HepG2 (cell line): ENCODE data around the gene MAFF. TPM values are rescaled to one million over a fixed set of nuclear protein-coding genes. Genes with fewer than 3 reads are reported as not detected.

Source experiments
- CREM ChIP-seq, 2 experiments: sonication (generic) in 1 of 2; formaldehyde crosslinking in 1 of 2; IDR thresholded peaks; 2 replicates each; pipeline versions ENCODE4 v1.4.0 to v1.6.1; 2016 to 2020; ENCODE audit warnings: antibody characterized with exemption in 1 of 2, mild to moderate bottlenecking in 1 of 2, missing genetic modification reagents in 1 of 2
- FOSL1 ChIP-seq: sonication (generic); formaldehyde crosslinking; IDR thresholded peaks from 2 replicates; pipeline ENCODE4 v1.9.0; 2021; ENCODE audit warnings: missing genetic modification reagents, borderline replicate concordance
- SOX13 ChIP-seq, 3 experiments: fragments of 450-650 bp in 1 of 3; sonication (generic) in 1 of 3; formaldehyde crosslinking in 1 of 3; IDR thresholded peaks in 2 of 3; conservative IDR thresholded peaks in 1 of 3; 2 replicates each; pipeline versions ENCODE4 v1.5.0 to v1.6.1; 2016 to 2020; ENCODE audit warnings: antibody characterized with exemption in 1 of 3, mild to moderate bottlenecking in 1 of 3, missing compliant biosample characterization in 1 of 3, missing genetic modification reagents in 1 of 3, moderate library complexity in 1 of 3
- SP1 ChIP-seq, 2 experiments: fragments of 450-650 bp in 1 of 2; sonication (generic) in 1 of 2; formaldehyde crosslinking in 1 of 2; IDR thresholded peaks; 2 replicates each; pipeline versions ENCODE4 v1.4.0 to v1.6.1; 2016 to 2020; ENCODE audit warnings: missing genetic modification reagents in 1 of 2
- ZMYM4 ChIP-seq: sonication (generic); formaldehyde crosslinking; IDR thresholded peaks from 2 replicates; pipeline ENCODE4 v1.8.1; 2023; ENCODE audit warnings: mild to moderate bottlenecking, missing genetic modification reagents
- ZNF556 ChIP-seq: sonication (generic); formaldehyde crosslinking; IDR thresholded peaks from 2 replicates; pipeline ENCODE4 v1.4.0; 2020; ENCODE audit warnings: mild to moderate bottlenecking, missing genetic modification reagents, borderline replicate concordance
- ZNF816 ChIP-seq: sonication (generic); formaldehyde crosslinking; IDR thresholded peaks from 2 replicates; pipeline ENCODE4 v1.8.0; 2022; ENCODE audit warnings: missing genetic modification reagents, mild to moderate bottlenecking, borderline replicate concordance
- ZSCAN12 ChIP-seq: sonication (generic); formaldehyde crosslinking; IDR thresholded peaks from 2 replicates; pipeline ENCODE4 v1.9.0; 2021; ENCODE audit warnings: mild to moderate bottlenecking, missing genetic modification reagents
- polyA plus RNA-seq, 8 experiments: library from polyadenylated mRNA; depleted of rRNA in 3 of 8; stranded (reverse) in 7 of 8; unstranded in 1 of 8; fragments of >200 nt; fragmentation: Illumina TruSeq in 4 of 8; extraction: Trizol in 4 of 8; gene quantifications; 2 replicates each; pipeline versions ENCODE4 v1.2.1 to v1.2.3, GENCODE V29; 2011 to 2016; ENCODE audit warnings: low read depth in 4 of 8, missing spikeins in 1 of 8, mixed read lengths in 1 of 8; ENCODE audit not compliant: insufficient read depth in 1 of 8
- total RNA-seq, 5 experiments: library from RNA; depleted of rRNA; stranded (reverse); fragments of >200 nt; fragmentation: Illumina TruSeq; extraction: Trizol; gene quantifications; 2 replicates each; pipeline ENCODE4 v1.2.3, GENCODE V29; 2016; ENCODE audit warnings: low read depth in 1 of 5
- TF ChIP-seq, protein P1 (sequence below): sonication (generic); formaldehyde crosslinking; IDR thresholded peaks from 2 replicates; pipeline ENCODE4 v1.4.0; 2020; ENCODE audit warnings: missing genetic modification reagents, borderline replicate concordance
- TF ChIP-seq, protein P2 (sequence below), 2 experiments: fragments of 450-650 bp in 1 of 2; sonication (generic) in 1 of 2; formaldehyde crosslinking in 1 of 2; IDR thresholded peaks; 2 replicates each; pipeline versions ENCODE4 v1.6.1 to v1.8.0; 2016 to 2022; ENCODE audit warnings: antibody characterized with exemption in 1 of 2, mild to moderate bottlenecking in 1 of 2, missing genetic modification reagents in 1 of 2
- TF ChIP-seq, protein P3 (sequence below): sonication (generic); formaldehyde crosslinking; IDR thresholded peaks from 2 replicates; pipeline ENCODE4 v1.8.0; 2022; ENCODE audit warnings: missing genetic modification reagents, mild to moderate bottlenecking, inconsistent platforms, borderline replicate concordance

MAFF gene
- total and polyA plus RNA-seq, 2 of the 13 experiments (the other 11 are each of a cell fraction or from before 2014, with no cell fraction given), result 5.4 to 14.3 TPM

DNA sequence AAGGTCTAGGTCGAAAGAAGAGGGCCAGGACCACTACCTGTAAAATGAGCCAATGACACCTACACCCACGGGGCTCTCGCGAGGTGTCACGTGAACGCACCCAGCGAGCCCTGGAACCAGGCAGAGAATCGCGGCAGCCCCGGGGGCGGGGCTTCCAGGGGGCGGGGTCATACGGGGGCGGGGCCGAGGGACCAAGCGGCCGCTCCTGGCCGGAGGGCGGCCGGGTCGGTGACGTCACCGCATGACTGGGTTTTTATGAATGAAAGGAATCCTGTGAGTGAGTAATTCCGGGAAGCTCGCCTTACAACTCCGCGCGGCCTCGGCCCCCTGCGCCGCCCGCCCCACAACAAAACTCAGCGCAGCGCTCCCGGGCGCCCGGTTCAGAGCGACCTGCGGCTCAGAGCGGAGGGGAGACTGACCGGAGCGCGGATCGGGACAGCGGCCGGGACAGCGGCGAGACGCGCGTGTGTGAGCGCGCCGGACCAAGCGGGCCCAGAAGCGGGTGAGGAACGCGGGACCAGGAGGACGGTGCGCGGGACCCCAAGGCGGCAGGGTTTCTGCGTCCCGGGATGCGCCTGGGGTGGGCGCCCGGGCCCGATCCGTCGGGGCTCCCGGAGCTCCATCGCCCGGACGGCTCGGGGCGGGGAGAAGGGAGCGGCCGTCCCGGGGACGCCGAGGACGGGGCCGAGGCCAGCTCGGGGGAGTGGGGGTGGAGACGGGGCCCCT, at the start of gene MAFF (continued):
- TF ChIP-seq SOX13 (IDR thresholded peaks at IDR 0.05) (no peak), SOX13 (CRISPR knock-in tag; conservative IDR thresholded peaks at IDR 0.05 in 1 of 2, IDR thresholded peaks at IDR 0.05 in 1 of 2) (peak in 1 of 2 experiments; percentile 46; a peak in 1 of 4 replicates), ZNF816 (CRISPR knock-in tag) (peak; percentile 27; the same call in 1 of the 2 replicates), ZNF556 (CRISPR knock-in tag) (peak; percentile 45; the same call in 1 of the 2 replicates), ZSCAN12 (0 out of 2 replicates have a peak, but pooled peaks have one; percentile 56), SP1 (IDR thresholded peaks at IDR 0.05) (no peak), SP1 (CRISPR knock-in tag; IDR thresholded peaks at IDR 0.05) (peak; percentile 47), FOSL1 (CRISPR knock-in tag) (peak; percentile 53; the same call in 1 of the 2 replicates), ZMYM4 (CRISPR knock-in tag) (peak; percentile 18; the same call in 1 of the 2 replicates), CREM (IDR thresholded peaks at IDR 0.05) (peak; percentile 51), CREM (CRISPR knock-in tag; IDR thresholded peaks at IDR 0.05) (no peak)
- TF ChIP-seq, protein P1, sequence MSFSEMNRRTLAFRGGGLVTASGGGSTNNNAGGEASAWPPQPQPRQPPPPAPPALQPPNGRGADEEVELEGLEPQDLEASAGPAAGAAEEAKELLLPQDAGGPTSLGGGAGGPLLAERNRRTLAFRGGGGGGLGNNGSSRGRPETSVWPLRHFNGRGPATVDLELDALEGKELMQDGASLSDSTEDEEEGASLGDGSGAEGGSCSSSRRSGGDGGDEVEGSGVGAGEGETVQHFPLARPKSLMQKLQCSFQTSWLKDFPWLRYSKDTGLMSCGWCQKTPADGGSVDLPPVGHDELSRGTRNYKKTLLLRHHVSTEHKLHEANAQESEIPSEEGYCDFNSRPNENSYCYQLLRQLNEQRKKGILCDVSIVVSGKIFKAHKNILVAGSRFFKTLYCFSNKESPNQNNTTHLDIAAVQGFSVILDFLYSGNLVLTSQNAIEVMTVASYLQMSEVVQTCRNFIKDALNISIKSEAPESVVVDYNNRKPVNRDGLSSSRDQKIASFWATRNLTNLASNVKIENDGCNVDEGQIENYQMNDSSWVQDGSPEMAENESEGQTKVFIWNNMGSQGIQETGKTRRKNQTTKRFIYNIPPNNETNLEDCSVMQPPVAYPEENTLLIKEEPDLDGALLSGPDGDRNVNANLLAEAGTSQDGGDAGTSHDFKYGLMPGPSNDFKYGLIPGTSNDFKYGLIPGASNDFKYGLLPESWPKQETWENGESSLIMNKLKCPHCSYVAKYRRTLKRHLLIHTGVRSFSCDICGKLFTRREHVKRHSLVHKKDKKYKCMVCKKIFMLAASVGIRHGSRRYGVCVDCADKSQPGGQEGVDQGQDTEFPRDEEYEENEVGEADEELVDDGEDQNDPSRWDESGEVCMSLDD, result peak; percentile 22; the same call in 1 of the 2 replicates
- TF ChIP-seq, protein P2, sequence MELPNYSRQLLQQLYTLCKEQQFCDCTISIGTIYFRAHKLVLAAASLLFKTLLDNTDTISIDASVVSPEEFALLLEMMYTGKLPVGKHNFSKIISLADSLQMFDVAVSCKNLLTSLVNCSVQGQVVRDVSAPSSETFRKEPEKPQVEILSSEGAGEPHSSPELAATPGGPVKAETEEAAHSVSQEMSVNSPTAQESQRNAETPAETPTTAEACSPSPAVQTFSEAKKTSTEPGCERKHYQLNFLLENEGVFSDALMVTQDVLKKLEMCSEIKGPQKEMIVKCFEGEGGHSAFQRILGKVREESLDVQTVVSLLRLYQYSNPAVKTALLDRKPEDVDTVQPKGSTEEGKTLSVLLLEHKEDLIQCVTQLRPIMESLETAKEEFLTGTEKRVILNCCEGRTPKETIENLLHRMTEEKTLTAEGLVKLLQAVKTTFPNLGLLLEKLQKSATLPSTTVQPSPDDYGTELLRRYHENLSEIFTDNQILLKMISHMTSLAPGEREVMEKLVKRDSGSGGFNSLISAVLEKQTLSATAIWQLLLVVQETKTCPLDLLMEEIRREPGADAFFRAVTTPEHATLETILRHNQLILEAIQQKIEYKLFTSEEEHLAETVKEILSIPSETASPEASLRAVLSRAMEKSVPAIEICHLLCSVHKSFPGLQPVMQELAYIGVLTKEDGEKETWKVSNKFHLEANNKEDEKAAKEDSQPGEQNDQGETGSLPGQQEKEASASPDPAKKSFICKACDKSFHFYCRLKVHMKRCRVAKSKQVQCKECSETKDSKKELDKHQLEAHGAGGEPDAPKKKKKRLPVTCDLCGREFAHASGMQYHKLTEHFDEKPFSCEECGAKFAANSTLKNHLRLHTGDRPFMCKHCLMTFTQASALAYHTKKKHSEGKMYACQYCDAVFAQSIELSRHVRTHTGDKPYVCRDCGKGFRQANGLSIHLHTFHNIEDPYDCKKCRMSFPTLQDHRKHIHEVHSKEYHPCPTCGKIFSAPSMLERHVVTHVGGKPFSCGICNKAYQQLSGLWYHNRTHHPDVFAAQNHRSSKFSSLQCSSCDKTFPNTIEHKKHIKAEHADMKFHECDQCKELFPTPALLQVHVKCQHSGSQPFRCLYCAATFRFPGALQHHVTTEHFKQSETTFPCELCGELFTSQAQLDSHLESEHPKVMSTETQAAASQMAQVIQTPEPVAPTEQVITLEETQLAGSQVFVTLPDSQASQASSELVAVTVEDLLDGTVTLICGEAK (IDR thresholded peaks at IDR 0.05), result no peak
- TF ChIP-seq, protein P2 (CRISPR knock-in tag; IDR thresholded peaks at IDR 0.05), result no peak
- TF ChIP-seq, protein P3, sequence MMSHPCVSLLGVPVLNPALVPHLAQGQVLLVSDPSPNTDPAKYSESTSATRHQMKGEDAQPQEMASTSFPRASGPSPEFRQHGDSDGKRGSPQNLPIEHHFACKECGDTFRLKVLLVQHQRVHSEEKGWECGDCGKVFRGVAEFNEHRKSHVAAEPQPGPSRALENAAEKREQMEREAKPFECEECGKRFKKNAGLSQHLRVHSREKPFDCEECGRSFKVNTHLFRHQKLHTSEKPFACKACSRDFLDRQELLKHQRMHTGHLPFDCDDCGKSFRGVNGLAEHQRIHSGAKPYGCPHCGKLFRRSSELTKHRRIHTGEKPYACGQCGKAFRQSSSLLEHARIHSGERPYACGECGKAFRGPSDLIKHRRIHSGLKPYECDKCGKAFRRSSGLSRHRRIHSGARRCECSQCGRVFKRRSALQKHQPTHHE, result 0 out of 2 replicates have a peak, but pooled peaks have one; percentile 33
